Activated naive CD8-positive, alpha-beta T cell treated with anti-CD3 and anti-CD28 coated beads, Interleukin-2, amount 50 U/mL, for 24 hours (primary cell): ENCODE measurements around the gene USP38.
"Not testable (repeated sequence)": the region's sequence is repeated elsewhere in the genome, so short reads cannot be mapped to it uniquely, and the experiment has no call there.

Source experiments
- ATAC-seq: fragments of 150-1000 bp; cut with Tn5 transposase; one replicate; pipeline ENCODE4 v1.10.0; 2021
- DNase-seq: peaks from one replicate; pipeline ENCODE4 v3.0.0; 2021
- H3K27ac Mint-ChIP-seq: one replicate; pipeline ENCODE4 v1.8.0; 2021; ENCODE audit warnings: mild to moderate bottlenecking, mixed read lengths
- H3K27me3 Mint-ChIP-seq: one replicate; pipeline ENCODE4 v1.8.0; 2021; ENCODE audit warnings: mixed read lengths
- H3K36me3 Mint-ChIP-seq: one replicate; pipeline ENCODE4 v1.8.0; 2021; ENCODE audit warnings: low read depth, mixed read lengths
- H3K4me1 Mint-ChIP-seq: one replicate; pipeline ENCODE4 v1.8.0; 2021; ENCODE audit warnings: mixed read lengths
- H3K4me3 Mint-ChIP-seq: one replicate; pipeline ENCODE4 v1.8.0; 2021; ENCODE audit warnings: mild to moderate bottlenecking, moderate library complexity, mixed read lengths
- H3K9me3 Mint-ChIP-seq: one replicate; pipeline ENCODE4 v1.8.0; 2021; ENCODE audit warnings: mixed read lengths

Gene USP38

DNA sequence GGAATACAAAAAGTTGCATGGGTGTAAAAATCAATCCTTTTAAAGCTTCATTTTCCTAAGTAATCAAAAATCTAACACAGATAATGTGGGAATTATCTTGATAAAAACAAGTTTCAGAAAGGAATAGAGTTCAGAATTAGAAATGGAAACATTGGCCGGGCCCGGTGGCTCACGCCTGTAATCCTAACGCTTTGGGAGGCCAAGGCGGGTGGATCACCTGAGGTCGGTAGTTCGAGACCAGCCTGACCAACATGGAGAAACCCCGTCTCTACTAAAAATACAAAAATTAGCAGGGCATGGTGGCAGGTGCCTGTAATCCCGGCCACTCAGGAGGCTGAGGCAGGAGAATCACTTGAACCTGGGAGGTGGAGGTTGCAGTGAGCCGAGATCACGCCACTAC is 52.5 kb downstream of the USP38 start:
- H3K4me1 Mint-ChIP-seq, DNase-seq, H3K4me3 Mint-ChIP-seq, H3K9me3 Mint-ChIP-seq, H3K36me3 Mint-ChIP-seq, H3K27me3 Mint-ChIP-seq, H3K27ac Mint-ChIP-seq, ATAC-seq: not testable (repeated sequence)

DNA sequence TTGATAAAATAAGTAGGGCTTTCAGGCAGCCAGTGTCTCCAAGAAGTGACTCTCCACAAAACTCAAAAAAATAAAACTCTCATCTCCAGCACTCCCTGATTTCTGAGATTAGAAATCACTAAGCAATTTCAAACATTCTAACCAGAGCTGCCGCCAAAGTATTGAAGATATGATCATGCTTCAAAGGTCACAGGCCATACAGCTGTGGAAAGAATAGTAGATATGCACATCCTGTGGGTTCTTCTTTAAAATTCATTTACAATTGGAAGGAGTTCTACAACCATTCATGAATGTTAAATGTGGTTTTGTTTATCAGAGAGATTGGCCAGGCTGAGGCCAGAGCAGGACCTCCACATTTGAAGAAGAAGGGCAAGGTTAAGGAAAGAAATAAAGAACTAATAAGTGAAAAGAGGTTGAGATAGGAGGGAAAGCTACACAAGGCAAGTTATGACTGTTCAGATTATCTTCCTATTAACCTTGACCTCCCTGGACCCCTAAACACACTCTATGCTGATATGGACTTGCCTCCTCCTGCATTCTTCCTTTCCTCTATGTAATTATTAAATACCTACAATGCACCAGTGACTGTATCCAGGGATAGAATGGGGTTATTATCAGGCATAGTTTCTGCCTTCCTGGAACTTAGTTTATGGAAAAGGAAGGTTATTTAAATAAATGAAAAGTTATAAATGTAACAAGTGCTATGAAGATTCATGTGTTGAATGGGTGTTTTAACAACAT is 56.4 kb downstream of the USP38 start:
- H3K27ac Mint-ChIP-seq, result no peak overlapping the region
- H3K27me3 Mint-ChIP-seq, result no peaks in the 10 kb centered on the region
- H3K36me3 Mint-ChIP-seq, result no peaks in the 10 kb centered on the region
- DNase-seq, result no peak
- H3K4me3 Mint-ChIP-seq, result no peak overlapping the region
- peaks cover 5% of the 10 kb centered on the region for H3K4me1 Mint-ChIP-seq
- H3K9me3 Mint-ChIP-seq, result no peaks in the 10 kb centered on the region
- ATAC-seq, result peak; percentile 54

DNA sequence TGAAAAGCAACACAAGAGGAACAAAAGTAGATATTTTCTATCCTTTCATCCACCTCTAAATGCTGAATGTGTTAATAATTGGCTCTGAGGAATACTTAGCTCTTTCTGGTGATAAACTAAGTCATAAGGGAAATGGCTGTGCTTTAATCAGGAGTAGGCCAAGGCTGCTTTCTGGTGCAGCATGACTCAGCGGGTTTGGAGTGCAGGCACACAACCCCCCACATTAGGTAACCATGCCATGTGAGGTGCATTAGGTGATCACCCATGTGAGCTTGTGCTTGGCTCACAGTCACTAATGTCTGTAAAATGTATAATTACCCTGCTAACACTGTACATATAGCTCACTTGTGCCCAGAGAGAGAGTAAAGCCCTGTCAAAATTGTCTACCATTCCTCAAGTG is 57.2 kb downstream of the USP38 start:
- Mint-ChIP-seq H3K4me3 (no peak overlapping the region), H3K27me3 (no peaks in the 10 kb centered on the region), H3K27ac (no peak overlapping the region), H3K4me1 (peaks cover 5% of the 10 kb centered on the region), H3K9me3 (no peaks in the 10 kb centered on the region), H3K36me3 (no peaks in the 10 kb centered on the region)
- DNase-seq (no peak), ATAC-seq (no peak)

DNA sequence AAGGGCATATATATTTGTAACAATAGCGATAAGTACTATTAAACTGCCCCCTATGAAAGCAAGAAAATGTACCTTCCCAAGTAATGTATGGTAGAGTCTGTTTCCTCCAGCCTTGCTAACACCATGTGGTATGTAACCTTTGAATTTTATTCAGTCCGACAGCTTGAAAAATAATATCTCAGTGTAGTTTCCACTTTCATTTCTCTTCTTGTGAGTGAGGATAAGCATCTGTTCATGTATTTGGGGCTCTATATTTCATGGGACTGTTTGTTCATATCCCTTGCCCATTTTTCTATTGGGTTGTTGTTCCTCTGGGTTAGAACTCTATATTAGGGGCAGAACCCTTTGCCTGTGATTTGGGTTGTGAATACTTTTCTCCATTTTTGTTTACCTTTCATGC is 58.3 kb downstream of the USP38 start:
- no peaks in the 10 kb centered on the region for H3K27me3 Mint-ChIP-seq
- no peaks in the 10 kb centered on the region for H3K36me3 Mint-ChIP-seq
- peaks cover 5% of the 10 kb centered on the region for H3K4me1 Mint-ChIP-seq
- DNase-seq, result no peak
- H3K27ac Mint-ChIP-seq, result no peak overlapping the region
- no peak overlapping the region for H3K4me3 Mint-ChIP-seq
- ATAC-seq, result no peak
- H3K9me3 Mint-ChIP-seq, result no peaks in the 10 kb centered on the region

DNA sequence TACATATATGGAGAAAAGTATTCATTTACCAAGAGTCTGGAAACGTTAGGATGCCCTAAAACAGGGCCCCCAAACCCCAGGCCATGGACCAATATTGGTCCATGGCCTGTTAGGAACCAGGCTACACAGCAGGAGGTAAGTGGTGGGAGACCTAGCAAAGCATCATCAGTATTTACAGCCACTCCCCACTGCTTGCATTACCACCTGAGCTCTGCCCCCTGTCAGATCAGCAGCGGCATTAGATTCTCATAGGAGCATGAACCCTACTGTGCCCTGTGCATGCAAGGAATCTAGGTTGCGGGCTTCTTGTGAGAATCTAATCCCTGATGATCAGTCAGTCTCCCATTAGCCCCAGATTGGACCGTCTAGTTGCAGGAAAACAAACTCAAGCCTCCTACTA is 62.3 kb downstream of the USP38 start:
- Mint-ChIP-seq H3K9me3 (no peaks in the 10 kb centered on the region), H3K27ac (no peak overlapping the region), H3K36me3 (no peaks in the 10 kb centered on the region), H3K4me1 (no peaks in the 10 kb centered on the region), H3K27me3 (no peaks in the 10 kb centered on the region), H3K4me3 (no peak overlapping the region)
- DNase-seq (no peak), ATAC-seq (no peak)

DNA sequence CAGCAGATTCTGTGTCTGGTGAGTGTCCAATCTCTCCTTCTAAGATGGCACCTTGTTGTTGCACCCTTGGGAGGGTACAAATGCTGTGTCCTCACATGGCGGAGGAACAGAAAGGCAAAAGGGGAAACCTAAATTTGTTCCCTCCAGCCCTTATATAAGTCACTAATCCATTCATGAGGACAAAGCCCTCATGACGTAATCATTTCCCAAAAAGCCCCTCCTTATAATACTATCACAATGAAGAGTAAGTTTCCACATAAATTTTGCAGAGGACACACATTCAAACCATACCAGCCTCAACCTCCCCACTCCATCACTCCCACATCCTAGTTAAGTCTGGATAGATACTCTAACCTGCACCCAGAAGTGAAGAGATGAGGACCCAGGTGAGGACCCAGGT is 63.1 kb downstream of the USP38 start:
- H3K27me3 Mint-ChIP-seq, result no peaks in the 10 kb centered on the region
- no peaks in the 10 kb centered on the region for H3K36me3 Mint-ChIP-seq
- H3K4me1 Mint-ChIP-seq, result no peaks in the 10 kb centered on the region
- no peak overlapping the region for H3K27ac Mint-ChIP-seq
- H3K9me3 Mint-ChIP-seq, result no peaks in the 10 kb centered on the region
- ATAC-seq (no peak), DNase-seq (no peak)
- no peak overlapping the region for H3K4me3 Mint-ChIP-seq

DNA sequence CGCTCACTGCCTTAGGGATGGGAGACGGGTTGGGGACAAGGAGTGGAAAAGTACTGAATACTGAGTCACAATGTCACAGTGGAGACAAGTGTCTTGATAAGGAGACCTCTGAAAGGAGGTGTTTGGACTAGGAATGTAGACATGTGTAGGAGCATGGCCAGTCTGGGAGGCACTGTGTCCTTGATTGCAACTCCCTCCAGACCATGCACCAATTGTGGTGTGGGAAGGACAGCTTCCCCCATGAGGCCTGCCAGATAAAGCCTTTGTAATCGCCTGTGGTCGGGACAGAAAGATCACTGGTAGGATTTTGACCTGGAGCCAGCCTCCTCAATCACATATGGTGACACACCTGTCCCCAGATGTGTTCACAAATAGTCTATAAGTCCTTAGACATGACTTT is 64.1 kb downstream of the USP38 start:
- no peaks in the 10 kb centered on the region for H3K36me3 Mint-ChIP-seq
- H3K4me1 Mint-ChIP-seq, result no peaks in the 10 kb centered on the region
- H3K27ac Mint-ChIP-seq, result no peak overlapping the region
- DNase-seq (no peak), ATAC-seq (no peak)
- H3K27me3 Mint-ChIP-seq, result no peaks in the 10 kb centered on the region
- no peak overlapping the region for H3K4me3 Mint-ChIP-seq
- H3K9me3 Mint-ChIP-seq, result no peaks in the 10 kb centered on the region

DNA sequence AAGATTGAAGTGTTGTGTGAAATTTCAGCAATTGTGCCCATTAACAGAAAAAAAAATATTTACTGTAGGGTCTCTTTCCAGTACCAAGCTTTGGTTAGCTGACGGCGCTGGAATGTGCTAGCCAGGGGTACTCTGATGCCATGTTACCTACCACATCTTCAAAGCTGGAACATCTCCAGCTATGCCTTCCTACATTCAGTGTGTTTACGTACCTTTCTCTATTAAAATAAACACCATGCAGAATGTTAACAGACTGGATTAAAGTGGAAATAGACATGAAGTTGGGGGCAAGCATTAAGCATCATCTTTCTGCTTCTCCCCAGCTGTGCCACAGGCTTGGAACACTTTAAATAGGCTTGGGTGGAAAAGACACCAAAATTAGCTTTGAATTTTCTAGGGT is 65.9 kb downstream of the USP38 start:
- no peaks in the 10 kb centered on the region for H3K27me3 Mint-ChIP-seq
- no peaks in the 10 kb centered on the region for H3K9me3 Mint-ChIP-seq
- no peaks in the 10 kb centered on the region for H3K36me3 Mint-ChIP-seq

DNA sequence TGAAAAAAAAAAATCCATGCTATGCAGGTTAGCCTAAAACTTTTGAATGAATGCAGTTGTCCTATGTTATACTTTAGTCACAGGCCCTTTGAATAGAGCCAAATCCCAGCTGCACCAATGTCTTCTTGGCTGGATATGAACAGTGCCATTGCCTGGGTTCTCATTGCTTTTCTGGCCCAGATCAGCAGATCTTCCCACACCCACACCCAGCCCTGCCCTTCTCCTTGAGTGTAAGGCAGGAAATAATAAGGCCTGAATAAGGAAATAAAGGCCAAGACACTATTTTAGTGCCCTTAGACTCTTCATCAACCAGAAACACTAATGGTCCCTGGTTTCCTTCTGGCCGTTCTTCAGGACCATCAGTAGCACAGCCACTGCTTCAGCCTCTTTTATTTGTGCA is 66.6 kb downstream of the USP38 start:
- no peak for DNase-seq
- Mint-ChIP-seq H3K9me3 (no peaks in the 10 kb centered on the region), H3K27me3 (no peaks in the 10 kb centered on the region), H3K36me3 (no peaks in the 10 kb centered on the region), H3K4me1 (no peaks in the 10 kb centered on the region), H3K4me3 (no peak overlapping the region), H3K27ac (no peak overlapping the region)
- ATAC-seq, result no peak

More for the DNA sequence above, 65.9 kb downstream of the USP38 start:
- Mint-ChIP-seq H3K4me3 (no peak overlapping the region), H3K4me1 (no peaks in the 10 kb centered on the region), H3K27ac (no peak overlapping the region)
- ATAC-seq (no peak), DNase-seq (no peak)

DNA sequence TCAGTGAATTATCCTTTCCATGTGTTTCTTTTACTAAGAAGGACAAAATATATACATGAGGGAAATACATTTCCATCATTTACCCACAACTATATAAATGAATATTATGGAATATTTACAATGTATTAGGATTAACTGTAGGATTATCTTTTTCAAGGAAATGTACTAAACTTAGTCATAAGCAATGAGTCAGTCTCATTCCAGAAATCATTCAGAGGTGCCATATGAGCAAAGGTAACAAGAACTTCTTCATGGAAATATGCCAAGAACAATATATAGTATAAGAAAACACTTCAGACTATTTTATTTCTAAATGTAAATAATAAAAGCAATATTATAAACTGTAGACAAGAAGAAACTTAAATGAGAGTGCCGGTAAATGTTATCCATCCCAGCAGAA is 67.1 kb downstream of the USP38 start:
- no peak overlapping the region for H3K4me3 Mint-ChIP-seq
- no peaks in the 10 kb centered on the region for H3K9me3 Mint-ChIP-seq
- DNase-seq, result no peak
- H3K27ac Mint-ChIP-seq, result no peak overlapping the region
- no peak for ATAC-seq
- no peaks in the 10 kb centered on the region for H3K4me1 Mint-ChIP-seq
- H3K27me3 Mint-ChIP-seq, result no peaks in the 10 kb centered on the region
- H3K36me3 Mint-ChIP-seq, result no peaks in the 10 kb centered on the region

DNA sequence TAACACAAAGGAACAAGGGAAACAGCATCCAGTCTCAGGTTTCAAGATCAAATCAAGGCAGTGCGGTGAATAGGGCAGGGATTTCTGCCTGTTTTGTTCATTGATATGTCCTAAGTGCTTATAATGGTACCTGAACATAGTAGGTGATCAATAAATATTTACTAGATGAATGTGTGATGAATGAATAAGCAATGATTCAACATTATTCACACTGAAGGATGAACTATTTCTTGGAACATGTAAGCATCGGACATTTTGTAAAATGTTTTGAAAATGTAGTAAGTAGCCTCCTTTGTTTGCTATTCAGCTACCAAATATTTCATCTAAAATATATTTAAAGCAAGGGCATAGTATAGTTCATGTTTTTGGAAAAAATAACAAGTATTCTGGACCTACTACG is 67.8 kb downstream of the USP38 start:
- H3K4me1 Mint-ChIP-seq, result no peaks in the 10 kb centered on the region
- H3K4me3 Mint-ChIP-seq, result no peak overlapping the region
- no peaks in the 10 kb centered on the region for H3K36me3 Mint-ChIP-seq
- no peaks in the 10 kb centered on the region for H3K9me3 Mint-ChIP-seq
- H3K27ac Mint-ChIP-seq, result no peak overlapping the region
- DNase-seq (no peak), ATAC-seq (no peak)
- H3K27me3 Mint-ChIP-seq, result no peaks in the 10 kb centered on the region

DNA sequence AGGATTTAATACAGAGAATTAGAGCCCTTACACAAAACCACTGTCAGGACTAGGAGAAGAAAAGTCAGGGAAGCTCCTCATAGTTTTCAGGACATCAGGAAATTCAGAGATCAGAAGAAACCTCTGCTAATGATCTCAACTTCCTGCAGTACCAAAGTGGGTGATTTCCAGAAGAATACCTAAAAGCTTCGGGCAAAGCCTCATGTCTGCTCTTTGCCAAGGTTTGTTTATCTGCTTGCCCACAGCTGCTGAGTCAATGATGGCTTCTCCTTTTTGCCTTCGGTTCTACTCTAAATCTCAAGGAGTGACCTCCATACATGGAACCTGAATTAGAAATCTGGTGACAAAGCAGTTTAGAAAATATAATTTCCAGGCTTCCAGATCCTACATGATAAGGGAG is 68.4 kb downstream of the USP38 start:
- ATAC-seq (no peak), DNase-seq (no peak)
- Mint-ChIP-seq H3K27ac (no peak overlapping the region), H3K9me3 (no peaks in the 10 kb centered on the region), H3K27me3 (no peaks in the 10 kb centered on the region), H3K4me3 (no peak overlapping the region), H3K4me1 (no peaks in the 10 kb centered on the region), H3K36me3 (no peaks in the 10 kb centered on the region)

DNA sequence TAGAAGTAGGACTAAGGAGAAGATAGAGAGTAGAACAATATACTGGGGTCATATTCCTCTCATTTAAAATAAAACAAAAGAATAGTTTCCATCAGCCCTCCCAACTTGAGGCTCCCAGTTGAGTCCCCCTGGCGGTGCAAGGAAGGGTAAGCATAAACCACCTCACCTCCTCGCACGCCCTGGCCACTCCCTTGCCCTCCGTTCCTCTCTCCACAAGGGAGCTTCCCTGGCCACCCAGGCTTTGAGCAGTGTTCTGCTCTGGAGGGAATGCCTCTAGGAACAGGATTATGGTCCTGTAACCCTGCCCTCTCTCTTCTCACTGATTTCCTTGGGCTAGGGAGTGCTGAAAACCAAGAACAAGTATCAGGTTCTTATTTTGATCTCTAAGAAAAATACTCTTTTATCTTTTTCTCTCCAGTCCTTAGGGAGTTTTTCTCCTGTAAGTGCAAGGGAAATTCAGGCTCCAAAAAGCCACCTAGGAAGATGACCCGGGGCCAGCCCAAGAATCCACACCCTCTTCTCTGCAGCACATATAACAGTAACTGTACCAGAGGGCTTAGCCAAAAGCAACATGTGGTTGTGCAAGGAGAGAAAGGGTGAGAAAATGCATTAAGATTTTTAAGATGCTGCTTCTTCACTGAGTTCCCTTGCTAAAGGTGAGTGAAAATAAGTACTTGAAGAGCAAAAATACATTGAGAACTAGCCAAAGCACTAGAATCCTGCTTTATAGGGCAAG is 69.9 kb downstream of the USP38 start:
- Mint-ChIP-seq H3K27me3 (no peaks in the 10 kb centered on the region), H3K4me3 (no peak overlapping the region), H3K4me1 (no peaks in the 10 kb centered on the region), H3K27ac (no peak overlapping the region), H3K36me3 (no peaks in the 10 kb centered on the region), H3K9me3 (no peaks in the 10 kb centered on the region)
- ATAC-seq (no peak), DNase-seq (no peak)

DNA sequence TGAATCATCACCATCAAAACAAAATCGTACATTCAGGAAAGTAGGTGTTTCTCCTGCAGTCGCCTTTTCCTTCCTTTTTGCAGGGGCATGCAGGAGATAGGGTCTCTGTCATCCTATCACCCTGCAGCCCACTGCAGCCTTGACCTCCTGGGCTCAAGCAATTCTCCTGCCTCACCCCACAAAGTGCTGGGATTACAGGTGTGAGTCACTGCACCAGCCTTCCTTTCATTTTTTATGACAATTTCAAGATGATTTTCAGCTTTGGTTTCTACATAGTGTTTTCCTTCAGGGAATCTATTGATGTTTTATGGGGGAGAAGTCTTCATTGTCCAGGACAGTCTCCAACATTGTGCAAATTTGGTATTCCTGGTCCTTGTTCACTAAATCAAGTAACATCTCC is 71.7 kb downstream of the USP38 start:
- Mint-ChIP-seq H3K36me3 (no peaks in the 10 kb centered on the region), H3K27ac (no peak overlapping the region), H3K4me3 (no peak overlapping the region), H3K4me1 (no peaks in the 10 kb centered on the region), H3K9me3 (no peaks in the 10 kb centered on the region), H3K27me3 (no peaks in the 10 kb centered on the region)
- ATAC-seq (no peak), DNase-seq (no peak)

DNA sequence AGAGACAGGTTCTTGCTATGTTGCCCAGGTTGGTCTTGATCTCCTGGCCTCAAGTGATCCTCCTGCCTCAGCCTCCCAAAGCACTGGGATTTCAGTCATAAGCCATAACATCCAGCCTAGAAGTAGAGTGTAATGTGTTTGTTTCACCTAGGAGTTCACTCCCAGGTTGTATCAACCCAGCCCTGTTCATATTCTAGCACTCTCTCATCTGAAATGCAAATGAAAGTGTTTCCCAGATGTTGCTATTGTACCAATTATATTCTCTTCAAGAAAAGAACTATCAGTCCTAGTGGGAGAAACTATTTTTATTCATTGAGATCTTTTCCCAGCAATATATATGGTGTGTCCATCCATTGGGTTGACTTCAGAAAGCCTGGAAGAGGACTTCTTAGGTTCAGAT is 72.6 kb downstream of the USP38 start:
- no peak for DNase-seq
- Mint-ChIP-seq H3K36me3 (no peaks in the 10 kb centered on the region), H3K4me1 (no peaks in the 10 kb centered on the region), H3K4me3 (no peak overlapping the region), H3K9me3 (no peaks in the 10 kb centered on the region), H3K27ac (no peak overlapping the region), H3K27me3 (no peaks in the 10 kb centered on the region)
- no peak for ATAC-seq
